HEK293 (cell line): ENCODE data around the gene ABHD12B.

ENCODE experiments used
- KLF17 ChIP-seq: fragments of 450-650 bp; formaldehyde crosslinking; IDR thresholded peaks from 2 replicates; pipeline ENCODE4 v1.5.1; 2016; ENCODE audit warnings: missing biosample characterization, missing genetic modification characterization
- KLF7 ChIP-seq: fragments of 450-650 bp; formaldehyde crosslinking; IDR thresholded peaks from 2 replicates; pipeline ENCODE4 v1.5.1; 2016; ENCODE audit warnings: missing biosample characterization, missing genetic modification characterization, borderline replicate concordance
- OVOL3 ChIP-seq: fragments of 450-650 bp; formaldehyde crosslinking; IDR thresholded peaks from 2 replicates; pipeline ENCODE4 v1.5.1; 2016; ENCODE audit warnings: missing biosample characterization, missing genetic modification characterization
- PRDM4 ChIP-seq: fragments of 450-650 bp; formaldehyde crosslinking; IDR thresholded peaks from 2 replicates; pipeline ENCODE4 v1.5.1; 2017; ENCODE audit warnings: missing biosample characterization, missing genetic modification characterization
- SETDB1 ChIP-seq: IDR thresholded peaks from one replicate; pipeline ENCODE4 v1.6.1; 2017; ENCODE audit warnings: mild to moderate bottlenecking, low read length, moderate library complexity, mixed read lengths; ENCODE audit not compliant: insufficient read length
- SP2 ChIP-seq: fragments of 450-650 bp; formaldehyde crosslinking; IDR thresholded peaks from 2 replicates; pipeline ENCODE4 v1.5.1; 2016; ENCODE audit warnings: missing biosample characterization, missing genetic modification characterization
- SP7 ChIP-seq: fragments of 450-650 bp; formaldehyde crosslinking; IDR thresholded peaks from 2 replicates; pipeline ENCODE4 v1.5.1; 2016; ENCODE audit warnings: missing biosample characterization, missing genetic modification characterization
- ZBTB48 ChIP-seq: fragments of 450-650 bp; formaldehyde crosslinking; IDR thresholded peaks from 2 replicates; pipeline ENCODE4 v1.5.1; 2016; ENCODE audit warnings: missing biosample characterization, missing genetic modification characterization
- ZNF174 ChIP-seq: fragments of 450-650 bp; formaldehyde crosslinking; IDR thresholded peaks from 2 replicates; pipeline ENCODE4 v1.5.0; 2017; ENCODE audit warnings: missing biosample characterization, mild to moderate bottlenecking, missing genetic modification characterization
- ZNF223 ChIP-seq: fragments of 450-650 bp; formaldehyde crosslinking; IDR thresholded peaks from 2 replicates; pipeline ENCODE4 v1.5.1; 2016; ENCODE audit warnings: missing biosample characterization, missing genetic modification characterization
- ZNF239 ChIP-seq: fragments of 450-650 bp; formaldehyde crosslinking; IDR thresholded peaks from 2 replicates; pipeline ENCODE4 v1.5.1; 2016; ENCODE audit warnings: missing biosample characterization, missing genetic modification characterization
- ZNF274 ChIP-seq, 2 experiments: fragments of 200-500 bp in 1 of 2; fragments of 450-650 bp in 1 of 2; sonication (Bioruptor generic) in 1 of 2; formaldehyde crosslinking in 1 of 2; IDR thresholded peaks; 2 replicates each; pipeline versions ENCODE4 v1.5.1 to v1.6.1; 2014 to 2016; ENCODE audit warnings: borderline replicate concordance in 1 of 2, inconsistent platforms in 1 of 2, low read length in 1 of 2, missing biosample characterization in 1 of 2, missing genetic modification characterization in 1 of 2
- ZNF341 ChIP-seq: fragments of 450-650 bp; formaldehyde crosslinking; IDR thresholded peaks from 2 replicates; pipeline ENCODE4; 2016; ENCODE audit warnings: low read depth, missing biosample characterization, missing genetic modification characterization
- ZNF354C ChIP-seq: fragments of 450-650 bp; formaldehyde crosslinking; IDR thresholded peaks from 2 replicates; pipeline ENCODE4 v1.5.1; 2016; ENCODE audit warnings: missing biosample characterization, missing genetic modification characterization, low read depth, borderline replicate concordance
- ZNF362 ChIP-seq: fragments of 450-650 bp; formaldehyde crosslinking; IDR thresholded peaks from 2 replicates; pipeline ENCODE4 v1.5.1; 2016; ENCODE audit warnings: missing biosample characterization, missing genetic modification characterization
- ZNF391 ChIP-seq: fragments of 450-650 bp; formaldehyde crosslinking; IDR thresholded peaks from 2 replicates; pipeline ENCODE4 v1.5.1; 2016; ENCODE audit warnings: low read depth, missing biosample characterization, missing genetic modification characterization, borderline replicate concordance
- ZNF433 ChIP-seq: fragments of 450-650 bp; formaldehyde crosslinking; IDR thresholded peaks from 2 replicates; pipeline ENCODE4 v1.5.1; 2016; ENCODE audit warnings: missing biosample characterization, missing genetic modification characterization, low read depth
- ZNF549 ChIP-seq: fragments of 450-650 bp; IDR thresholded peaks from 2 replicates; pipeline ENCODE4 v1.5.1; 2018; ENCODE audit warnings: missing biosample characterization, missing genetic modification characterization, mild to moderate bottlenecking, inconsistent platforms, moderate library complexity
- ZNF610 ChIP-seq: fragments of 450-650 bp; formaldehyde crosslinking; IDR thresholded peaks from 2 replicates; pipeline ENCODE4 v1.5.1; 2016; ENCODE audit warnings: missing biosample characterization, missing genetic modification characterization, borderline replicate concordance
- ZNF629 ChIP-seq: fragments of 450-650 bp; formaldehyde crosslinking; IDR thresholded peaks from 2 replicates; pipeline ENCODE4 v1.5.1; 2017; ENCODE audit warnings: missing biosample characterization, missing genetic modification characterization
- ZNF639 ChIP-seq: fragments of 450-650 bp; formaldehyde crosslinking; IDR thresholded peaks from 2 replicates; pipeline ENCODE4 v1.5.1; 2016; ENCODE audit warnings: missing biosample characterization, missing genetic modification characterization
- ZNF670 ChIP-seq: fragments of 450-650 bp; formaldehyde crosslinking; IDR thresholded peaks from 2 replicates; pipeline ENCODE4 v1.5.1; 2016; ENCODE audit warnings: missing biosample characterization, missing genetic modification characterization, low read depth
- ZNF76 ChIP-seq: fragments of 450-650 bp; formaldehyde crosslinking; IDR thresholded peaks from 2 replicates; pipeline ENCODE4; 2016; ENCODE audit warnings: low read depth, missing biosample characterization, missing genetic modification characterization, borderline replicate concordance
- TF ChIP-seq, protein P1 (sequence below): fragments of 450-650 bp; formaldehyde crosslinking; IDR thresholded peaks from 2 replicates; pipeline ENCODE4 v1.5.1; 2017; ENCODE audit warnings: missing biosample characterization, mild to moderate bottlenecking, missing genetic modification characterization, moderate library complexity
- TF ChIP-seq, protein P2 (sequence below): IDR thresholded peaks from 2 replicates; pipeline ENCODE4 v1.6.1; 2011; ENCODE audit warnings: mild to moderate bottlenecking, low read depth, low read length, borderline replicate concordance
- TF ChIP-seq, protein P3 (sequence below): fragments of 450-650 bp; formaldehyde crosslinking; conservative IDR thresholded peaks from 2 replicates; pipeline ENCODE4 v1.5.1; 2016; ENCODE audit warnings: low read depth, missing biosample characterization, missing genetic modification characterization

The ABHD12B gene

GRCh38 chr14:50830932-50831725 lies 40.7 kb upstream of the ABHD12B start, which contains the start of gene NIN (continued):
- TF ChIP-seq, protein P1, sequence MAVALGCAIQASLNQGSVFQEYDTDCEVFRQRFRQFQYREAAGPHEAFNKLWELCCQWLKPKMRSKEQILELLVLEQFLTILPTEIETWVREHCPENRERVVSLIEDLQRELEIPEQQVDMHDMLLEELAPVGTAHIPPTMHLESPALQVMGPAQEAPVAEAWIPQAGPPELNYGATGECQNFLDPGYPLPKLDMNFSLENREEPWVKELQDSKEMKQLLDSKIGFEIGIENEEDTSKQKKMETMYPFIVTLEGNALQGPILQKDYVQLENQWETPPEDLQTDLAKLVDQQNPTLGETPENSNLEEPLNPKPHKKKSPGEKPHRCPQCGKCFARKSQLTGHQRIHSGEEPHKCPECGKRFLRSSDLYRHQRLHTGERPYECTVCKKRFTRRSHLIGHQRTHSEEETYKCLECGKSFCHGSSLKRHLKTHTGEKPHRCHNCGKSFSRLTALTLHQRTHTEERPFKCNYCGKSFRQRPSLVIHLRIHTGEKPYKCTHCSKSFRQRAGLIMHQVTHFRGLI (tag by site-specific recombination), result no peak
- TF ChIP-seq KLF17 (tag by site-specific recombination) (0 out of 2 replicates have a peak, but pooled peaks have one; percentile 16), OVOL3 (no peak), ZNF629 (no peak), ZNF239 (tag by site-specific recombination) (no peak), ZNF549 (tag by site-specific recombination) (no peak), ZNF433 (tag by site-specific recombination) (no peak), ZNF341 (peak; percentile 85), PRDM4 (no peak), SP7 (tag by site-specific recombination) (peak; percentile 41; the same call in 1 of the 2 replicates), ZBTB48 (tag by site-specific recombination) (peak; percentile 60; the same call in 1 of the 2 replicates), SETDB1 (no peak), ZNF391 (tag by site-specific recombination) (0 out of 2 replicates have a peak, but pooled peaks have one; percentile 24), ZNF362 (no peak), ZNF174 (tag by site-specific recombination) (no peak), ZNF639 (no peak), ZNF610 (no peak), ZNF670 (tag by site-specific recombination) (no peak), ZNF223 (no peak), SP2 (tag by site-specific recombination) (peak; percentile 65), ZNF274 (IDR thresholded peaks at IDR 0.05; ENCODE audit: low read length) (no peak), ZNF274 (tag by site-specific recombination; IDR thresholded peaks at IDR 0.05; ENCODE audit: borderline replicate concordance) (no peak), ZNF76 (tag by site-specific recombination) (peak; percentile 47; the same call in 1 of the 2 replicates), KLF7 (tag by site-specific recombination) (no peak), ZNF354C (no peak)
- TF ChIP-seq, protein P2, sequence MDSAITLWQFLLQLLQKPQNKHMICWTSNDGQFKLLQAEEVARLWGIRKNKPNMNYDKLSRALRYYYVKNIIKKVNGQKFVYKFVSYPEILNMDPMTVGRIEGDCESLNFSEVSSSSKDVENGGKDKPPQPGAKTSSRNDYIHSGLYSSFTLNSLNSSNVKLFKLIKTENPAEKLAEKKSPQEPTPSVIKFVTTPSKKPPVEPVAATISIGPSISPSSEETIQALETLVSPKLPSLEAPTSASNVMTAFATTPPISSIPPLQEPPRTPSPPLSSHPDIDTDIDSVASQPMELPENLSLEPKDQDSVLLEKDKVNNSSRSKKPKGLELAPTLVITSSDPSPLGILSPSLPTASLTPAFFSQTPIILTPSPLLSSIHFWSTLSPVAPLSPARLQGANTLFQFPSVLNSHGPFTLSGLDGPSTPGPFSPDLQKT, result no peak
- TF ChIP-seq, protein P3, sequence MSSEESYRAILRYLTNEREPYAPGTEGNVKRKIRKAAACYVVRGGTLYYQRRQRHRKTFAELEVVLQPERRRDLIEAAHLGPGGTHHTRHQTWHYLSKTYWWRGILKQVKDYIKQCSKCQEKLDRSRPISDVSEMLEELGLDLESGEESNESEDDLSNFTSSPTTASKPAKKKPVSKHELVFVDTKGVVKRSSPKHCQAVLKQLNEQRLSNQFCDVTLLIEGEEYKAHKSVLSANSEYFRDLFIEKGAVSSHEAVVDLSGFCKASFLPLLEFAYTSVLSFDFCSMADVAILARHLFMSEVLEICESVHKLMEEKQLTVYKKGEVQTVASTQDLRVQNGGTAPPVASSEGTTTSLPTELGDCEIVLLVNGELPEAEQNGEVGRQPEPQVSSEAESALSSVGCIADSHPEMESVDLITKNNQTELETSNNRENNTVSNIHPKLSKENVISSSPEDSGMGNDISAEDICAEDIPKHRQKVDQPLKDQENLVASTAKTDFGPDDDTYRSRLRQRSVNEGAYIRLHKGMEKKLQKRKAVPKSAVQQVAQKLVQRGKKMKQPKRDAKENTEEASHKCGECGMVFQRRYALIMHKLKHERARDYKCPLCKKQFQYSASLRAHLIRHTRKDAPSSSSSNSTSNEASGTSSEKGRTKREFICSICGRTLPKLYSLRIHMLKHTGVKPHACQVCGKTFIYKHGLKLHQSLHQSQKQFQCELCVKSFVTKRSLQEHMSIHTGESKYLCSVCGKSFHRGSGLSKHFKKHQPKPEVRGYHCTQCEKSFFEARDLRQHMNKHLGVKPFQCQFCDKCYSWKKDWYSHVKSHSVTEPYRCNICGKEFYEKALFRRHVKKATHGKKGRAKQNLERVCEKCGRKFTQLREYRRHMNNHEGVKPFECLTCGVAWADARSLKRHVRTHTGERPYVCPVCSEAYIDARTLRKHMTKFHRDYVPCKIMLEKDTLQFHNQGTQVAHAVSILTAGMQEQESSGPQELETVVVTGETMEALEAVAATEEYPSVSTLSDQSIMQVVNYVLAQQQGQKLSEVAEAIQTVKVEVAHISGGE, result no peak
